ENCODE data around the gene ARPC2. TPM values are rescaled to one million over a fixed set of nuclear protein-coding genes. Genes with fewer than 3 reads are reported as not detected.

Gene ARPC2
- total RNA-seq, 1 experiment from 2014 or later, result 213 TPM

GRCh38 chr2:218270721-218271486 is 53.9 kb downstream of the ARPC2 start:
- H3K4me1 ChIP-seq (ENCODE audit: insufficient read depth, low read length), result peaks cover 19% of the 10 kb centered on the region
- no peaks in the 10 kb centered on the region for H3K9me3 ChIP-seq (ENCODE audit: low read length)
- 0 out of 2 replicates have a peak overlapping the region, but pooled peaks have one; percentile 2 for H3K27ac ChIP-seq (ENCODE audit: low read length)
- H3K36me3 ChIP-seq (ENCODE audit: low read depth, low read length), result peaks cover 30% of the 10 kb centered on the region
- peak; percentile 6 for ATAC-seq
- H3K27me3 ChIP-seq (ENCODE audit: low read length), result no peaks in the 10 kb centered on the region
- H3K9ac ChIP-seq (ENCODE audit: low read length), result peak overlapping the region; percentile 79
- no peaks in the 10 kb centered on the region for H4K20me1 ChIP-seq (ENCODE audit: low read length)
- peak overlapping the region; percentile 97 for H3K4me2 ChIP-seq (ENCODE audit: low read length)
- POLR2A ChIA-PET (ENCODE audit: unreplicated experiment), result interaction anchor here (0.9 to 1.3 kb wide), 3 partner anchors 16 to 219 kb away, joined by 3 to 8 read pairs (median 4); no protein-coding TSS in a partner anchor
- TF ChIP-seq EZH2phosphoT487 (IDR thresholded peaks at IDR 0.05; ENCODE audit: borderline replicate concordance, low read length) (no peak), EZH2 (IDR thresholded peaks at IDR 0.05; ENCODE audit: low read length, unreplicated experiment) (no peak), CTCF (conservative IDR thresholded peaks at IDR 0.05; ENCODE audit: low read depth, low read length) (no peak)
- peak overlapping the region; percentile 87 for H3K4me3 ChIP-seq (ENCODE audit: low read length)
- H3K79me2 ChIP-seq (ENCODE audit: low read length), result peaks cover 39% of the 10 kb centered on the region
- H3K9me2 ChIP-seq (replicated peaks; ENCODE audit: low read length), result no peaks in the 10 kb centered on the region
- peak; percentile 37 for DNase-seq
- TSS peak; percentile 26 for BruUV-seq (replicated peaks)
- CTCF ChIA-PET, result interaction anchor here (0.6 to 1.4 kb wide), 3 partner anchors 16 to 126 kb away, joined by 3 to 8 read pairs (median 5); no protein-coding TSS in a partner anchor
- intact Hi-C loops (cut with micrococcal nuclease), result loop anchor here (2.0 kb wide), 1 partner anchor 84 kb away; no protein-coding TSS in a partner anchor
- peak overlapping the region; percentile 79 for H2AFZ ChIP-seq (ENCODE audit: low read length)
- no peaks in the 10 kb centered on the region for H3F3A ChIP-seq (ENCODE audit: low read length, unreplicated experiment)

- Histone ChIP-seq H3K9me2 (replicated peaks; ENCODE audit: low read length) (no peaks in the 10 kb centered on the region), H3K4me1 (ENCODE audit: insufficient read depth, low read length) (peaks cover 19% of the 10 kb centered on the region), H3K27me3 (ENCODE audit: low read length) (no peaks in the 10 kb centered on the region), H3K4me3 (ENCODE audit: low read length) (peak overlapping the region; percentile 87), H3K9me3 (ENCODE audit: low read length) (no peaks in the 10 kb centered on the region), H3K9ac (ENCODE audit: low read length) (peak overlapping the region; percentile 79), H3K79me2 (ENCODE audit: low read length) (peaks cover 39% of the 10 kb centered on the region), H3F3A (ENCODE audit: low read length, unreplicated experiment) (no peaks in the 10 kb centered on the region), H4K20me1 (ENCODE audit: low read length) (no peaks in the 10 kb centered on the region), H3K4me2 (ENCODE audit: low read length) (peak overlapping the region; percentile 97), H3K36me3 (ENCODE audit: low read depth, low read length) (peaks cover 29% of the 10 kb centered on the region; the same call in 1 of the 2 replicates), H2AFZ (ENCODE audit: low read length) (peak overlapping the region; percentile 79; the same call in 1 of the 2 replicates), H3K27ac (ENCODE audit: low read length) (0 out of 2 replicates have a peak overlapping the region, but pooled peaks have one; percentile 2)
- no TSS peak for BruUV-seq (replicated peaks)
- intact Hi-C loops (cut with micrococcal nuclease), result loop anchor here (2.0 kb wide), 1 partner anchor 85 kb away; no protein-coding TSS in a partner anchor
- ChIA-PET CTCF (no interaction called here), POLR2A (ENCODE audit: unreplicated experiment) (no interaction called here)
- no peak for ATAC-seq
- TF ChIP-seq EZH2phosphoT487 (IDR thresholded peaks at IDR 0.05; ENCODE audit: borderline replicate concordance, low read length) (no peak), CTCF (conservative IDR thresholded peaks at IDR 0.05; ENCODE audit: low read depth, low read length) (no peak), EZH2 (IDR thresholded peaks at IDR 0.05; ENCODE audit: low read length, unreplicated experiment) (no peak)
- peak; percentile 30 for DNase-seq
Measured at GRCh38 chr2:218271487-218271797, 54.5 kb downstream of the ARPC2 start.
